ENCODE results near the gene BZW1. TPM values are rescaled to one million over a fixed set of nuclear protein-coding genes. Genes with fewer than 3 reads are reported as not detected.

The BZW1 gene
- total and polyA plus RNA-seq, 4 donors, result 37.4 to 226 (median 170) TPM

- H3K9ac ChIP-seq (ENCODE audit: insufficient read depth in 1 of 2, low read length in 2 of 2), result no peak overlapping the region
- WGBS, 2 donors, result 62 to 70% methylated on average over 3 of the region's 3 CpGs
- DNase-seq, result no peak
- no peak overlapping the region for H3K27ac ChIP-seq (ENCODE audit: low read depth in 1 of 2, low read length in 1 of 2)
- no peaks in the 10 kb centered on the region for H3K9me3 ChIP-seq (ENCODE audit: control insufficient read depth in 4 of 4, insufficient read depth in 3 of 4, low read length in 3 of 4)
- TF ChIP-seq, protein P1, sequence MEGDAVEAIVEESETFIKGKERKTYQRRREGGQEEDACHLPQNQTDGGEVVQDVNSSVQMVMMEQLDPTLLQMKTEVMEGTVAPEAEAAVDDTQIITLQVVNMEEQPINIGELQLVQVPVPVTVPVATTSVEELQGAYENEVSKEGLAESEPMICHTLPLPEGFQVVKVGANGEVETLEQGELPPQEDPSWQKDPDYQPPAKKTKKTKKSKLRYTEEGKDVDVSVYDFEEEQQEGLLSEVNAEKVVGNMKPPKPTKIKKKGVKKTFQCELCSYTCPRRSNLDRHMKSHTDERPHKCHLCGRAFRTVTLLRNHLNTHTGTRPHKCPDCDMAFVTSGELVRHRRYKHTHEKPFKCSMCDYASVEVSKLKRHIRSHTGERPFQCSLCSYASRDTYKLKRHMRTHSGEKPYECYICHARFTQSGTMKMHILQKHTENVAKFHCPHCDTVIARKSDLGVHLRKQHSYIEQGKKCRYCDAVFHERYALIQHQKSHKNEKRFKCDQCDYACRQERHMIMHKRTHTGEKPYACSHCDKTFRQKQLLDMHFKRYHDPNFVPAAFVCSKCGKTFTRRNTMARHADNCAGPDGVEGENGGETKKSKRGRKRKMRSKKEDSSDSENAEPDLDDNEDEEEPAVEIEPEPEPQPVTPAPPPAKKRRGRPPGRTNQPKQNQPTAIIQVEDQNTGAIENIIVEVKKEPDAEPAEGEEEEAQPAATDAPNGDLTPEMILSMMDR (IDR thresholded peaks at IDR 0.05; ENCODE audit: control extremely low read depth, extremely low read depth), result no peak
- H3K27me3 ChIP-seq (ENCODE audit: control insufficient read depth in 3 of 3, insufficient read depth in 3 of 3, low read length in 2 of 3), result no peaks in the 10 kb centered on the region
- H3K4me3 ChIP-seq, result no peak overlapping the region
- ATAC-seq (ENCODE audit: insufficient read depth, low FRiP score), result no peak
- peaks cover 0 to 9% (median 3%) of the 10 kb centered on the region in 5 donors for H3K4me1 ChIP-seq (ENCODE audit: control insufficient read depth in 5 of 5, insufficient read depth in 5 of 5, low read length in 5 of 5)
- peaks cover 6 to 23% (median 16%) of the 10 kb centered on the region in 4 donors for H3K36me3 ChIP-seq (ENCODE audit: control insufficient read depth in 4 of 4, insufficient read depth in 4 of 4, low read length in 4 of 4)
Measured at GRCh38 chr2:200871151-200871550, 59.4 kb downstream of the BZW1 start.

GRCh38 chr2:200873560-200873959 is 61.9 kb downstream of the BZW1 start:
- Histone ChIP-seq H3K27ac (ENCODE audit: low read depth in 1 of 2, low read length in 1 of 2) (no peak overlapping the region), H3K27me3 (ENCODE audit: control insufficient read depth in 3 of 3, insufficient read depth in 3 of 3, low read length in 2 of 3) (no peaks in the 10 kb centered on the region), H3K4me1 (ENCODE audit: control insufficient read depth in 5 of 5, insufficient read depth in 5 of 5, low read length in 5 of 5) (peaks cover 0 to 7% (median 0%) of the 10 kb centered on the region in 5 donors), H3K36me3 (ENCODE audit: control insufficient read depth in 4 of 4, insufficient read depth in 4 of 4, low read length in 4 of 4) (peaks cover 10 to 32% (median 22%) of the 10 kb centered on the region in 4 donors), H3K9me3 (ENCODE audit: control insufficient read depth in 4 of 4, insufficient read depth in 3 of 4, low read length in 3 of 4) (no peaks in the 10 kb centered on the region), H3K9ac (ENCODE audit: insufficient read depth in 1 of 2, low read length in 2 of 2) (no peak overlapping the region), H3K4me3 (no peak overlapping the region)
- DNase-seq, result no peak
- WGBS, 2 donors, result 97 to 98% methylated on average over 6 of the region's 6 CpGs
- TF ChIP-seq, protein P1 (IDR thresholded peaks at IDR 0.05; ENCODE audit: control extremely low read depth, extremely low read depth), result no peak
- no peak for ATAC-seq (ENCODE audit: insufficient read depth, low FRiP score)

Small RNAs within 50 kb of the gene (small RNA-seq; reads per million reads assigned to genes)
- not detected for gene RF00019 (ENCODE audit: low replicate concordance)
- gene RNA5SP115 (ENCODE audit: low replicate concordance), result not detected
- 0.08 reads per million for gene RNU1-133P (ENCODE audit: low replicate concordance)
- not detected for gene RNU6-31P (ENCODE audit: low replicate concordance)

Other genes starting within 250 kb of the BZW1 start
- gene AOX1, start 225.9 kb upstream of the BZW1 start, total RNA-seq, result 10 to 100 TPM; 10.1 to 48.5 TPM
- 10 to 100 TPM in 1 of 2 donors, 1 to 10 TPM in 1; 8.0 to 11.1 TPM for gene AOX1, start 225.9 kb upstream of the BZW1 start, polyA plus RNA-seq
- gene CLK1, start 52.7 kb downstream of the BZW1 start, total RNA-seq, result 100 to 1,000 TPM in 1 of 2 donors, 10 to 100 TPM in 1; 82.9 to 516 TPM
- 100 to 1,000 TPM in 1 of 2 donors, 10 to 100 TPM in 1; 69.1 to 528 TPM for gene CLK1, start 52.7 kb downstream of the BZW1 start, polyA plus RNA-seq
- 10 to 100 TPM; 19.0 to 81.1 TPM for gene PPIL3, start 77.2 kb downstream of the BZW1 start, total RNA-seq
- gene PPIL3, start 77.2 kb downstream of the BZW1 start, polyA plus RNA-seq, result 10 to 100 TPM in 1 of 2 donors, 1 to 10 TPM in 1; 8.6 to 33.0 TPM
- 10 to 100 TPM; 22.6 to 23.5 TPM for gene NIF3L1, start 77.5 kb downstream of the BZW1 start, total RNA-seq
- 10 to 100 TPM; 15.8 to 23.4 TPM for gene NIF3L1, start 77.5 kb downstream of the BZW1 start, polyA plus RNA-seq
- gene ORC2, start 151.8 kb downstream of the BZW1 start, total RNA-seq, result 10 to 100 TPM; 21.1 to 34.8 TPM
- gene ORC2, start 151.8 kb downstream of the BZW1 start, polyA plus RNA-seq, result 10 to 100 TPM in 1 of 2 donors, 1 to 10 TPM in 1; 6.0 to 11.6 TPM

All from lung (tissue), 13 donors.